Medulla oblongata (tissue), 1 donor: ENCODE results near the gene SOX8.

Source experiments
- DNase-seq: peaks from one replicate; pipeline ENCODE4 v3.0.0-alpha.2; 2015; ENCODE audit errors: extremely low spot score

SOX8 gene

GRCh38 chr16:1006781-1007180 is 25.2 kb downstream of the SOX8 start:
- DNase-seq: no peak

- no peak for DNase-seq
These were observed 25.8 kb downstream of the SOX8 start for GRCh38 chr16:1007284-1007850.

GRCh38 chr16:1008085-1008484 is 26.5 kb downstream of the SOX8 start:
- DNase-seq: no peak

GRCh38 chr16:1009358-1010150 is 28.0 kb downstream of the SOX8 start:
- DNase-seq: no peak

- no peak for DNase-seq
These were observed 28.7 kb downstream of the SOX8 start for GRCh38 chr16:1010251-1010650.

- no peak for DNase-seq
These were observed 29.2 kb downstream of the SOX8 start for GRCh38 chr16:1010815-1011214.

- no peak for DNase-seq
These were observed 29.9 kb downstream of the SOX8 start for GRCh38 chr16:1011316-1012082.

GRCh38 chr16:1012135-1012534 is 30.6 kb downstream of the SOX8 start:
- DNase-seq: no peak

GRCh38 chr16:1012722-1013592 is 31.4 kb downstream of the SOX8 start:
- DNase-seq: no peak

GRCh38 chr16:1013593-1013900 is 32.0 kb downstream of the SOX8 start:
- DNase-seq: no peak

- DNase-seq: no peak
These were observed 32.7 kb downstream of the SOX8 start for GRCh38 chr16:1014221-1014620.

GRCh38 chr16:1014771-1015495 is 33.4 kb downstream of the SOX8 start:
- no peak for DNase-seq

GRCh38 chr16:1018447-1019198 is 37.1 kb downstream of the SOX8 start:
- DNase-seq: no peak

GRCh38 chr16:1019231-1020090 is 37.9 kb downstream of the SOX8 start:
- DNase-seq: peak; percentile 57

GRCh38 chr16:1020091-1020399 is 38.5 kb downstream of the SOX8 start:
- no peak for DNase-seq

GRCh38 chr16:1020591-1020990 is 39.0 kb downstream of the SOX8 start:
- DNase-seq: no peak

GRCh38 chr16:1021553-1022160 is 40.1 kb downstream of the SOX8 start:
- DNase-seq: no peak

GRCh38 chr16:1022466-1022865 is 40.9 kb downstream of the SOX8 start:
- DNase-seq: no peak

GRCh38 chr16:1024138-1024537 is 42.6 kb downstream of the SOX8 start:
- no peak for DNase-seq
